NCI-H524 (cell line): ENCODE results near the gene LTA4H.
"Not testable (repeated sequence)": the region's sequence is repeated elsewhere in the genome, so short reads cannot be mapped to it uniquely, and the experiment has no call there.

Experiments used
- DNase-seq, 2 experiments: peaks; one replicate each; lab custom pipeline; 2025; lab: John Stamatoyannopoulos, UW

LTA4H gene

DNA sequence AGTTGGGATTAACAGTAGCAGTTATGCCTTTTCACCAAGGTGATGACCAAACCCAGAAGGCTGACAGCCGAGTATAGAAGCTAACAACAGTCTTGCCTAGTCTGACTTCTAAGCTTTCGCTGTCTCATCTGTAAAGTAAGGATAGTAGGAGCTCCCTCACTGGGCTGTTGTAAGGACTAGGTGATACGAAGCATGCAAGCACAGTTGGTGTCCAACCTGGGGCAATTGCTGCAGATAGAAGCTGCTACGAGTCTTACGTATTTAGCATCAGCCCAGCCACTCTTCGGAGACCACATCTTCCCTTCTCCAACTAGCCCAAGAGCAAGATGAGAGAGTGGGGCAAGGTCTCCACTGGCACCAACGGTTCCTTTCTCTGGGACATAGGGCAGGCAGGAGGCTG is 45.3 kb downstream of the LTA4H start:
- no peak for DNase-seq

DNA sequence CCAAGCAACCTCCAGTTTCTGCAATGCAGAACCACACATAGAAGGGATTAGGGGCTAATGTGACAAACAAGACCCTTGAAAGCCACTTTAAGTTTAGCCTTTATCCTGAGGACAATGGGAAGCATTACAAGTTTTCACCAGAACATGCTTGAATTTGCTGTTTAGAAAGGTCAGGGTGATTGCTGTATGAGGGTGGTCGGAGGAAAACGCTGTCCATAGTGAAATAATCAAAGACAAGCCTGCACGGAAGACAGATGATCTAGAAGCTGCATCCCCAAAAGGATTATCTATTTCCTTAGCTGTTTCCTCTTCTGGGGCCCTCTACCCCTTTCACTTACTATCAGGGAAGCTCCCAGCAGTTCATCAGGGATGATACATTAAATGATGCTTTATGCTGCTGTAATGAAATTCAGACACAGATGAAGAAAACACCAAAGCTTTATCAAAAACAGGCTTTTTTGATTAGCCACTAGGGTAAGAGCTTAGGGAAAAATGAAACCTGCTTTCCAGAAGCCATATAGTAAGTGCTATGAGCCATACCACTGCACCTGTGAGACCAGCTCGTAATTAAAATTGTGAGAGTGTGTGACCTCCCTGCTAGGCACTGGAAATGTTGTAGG is 45.8 kb downstream of the LTA4H start:
- DNase-seq = no peak

DNA sequence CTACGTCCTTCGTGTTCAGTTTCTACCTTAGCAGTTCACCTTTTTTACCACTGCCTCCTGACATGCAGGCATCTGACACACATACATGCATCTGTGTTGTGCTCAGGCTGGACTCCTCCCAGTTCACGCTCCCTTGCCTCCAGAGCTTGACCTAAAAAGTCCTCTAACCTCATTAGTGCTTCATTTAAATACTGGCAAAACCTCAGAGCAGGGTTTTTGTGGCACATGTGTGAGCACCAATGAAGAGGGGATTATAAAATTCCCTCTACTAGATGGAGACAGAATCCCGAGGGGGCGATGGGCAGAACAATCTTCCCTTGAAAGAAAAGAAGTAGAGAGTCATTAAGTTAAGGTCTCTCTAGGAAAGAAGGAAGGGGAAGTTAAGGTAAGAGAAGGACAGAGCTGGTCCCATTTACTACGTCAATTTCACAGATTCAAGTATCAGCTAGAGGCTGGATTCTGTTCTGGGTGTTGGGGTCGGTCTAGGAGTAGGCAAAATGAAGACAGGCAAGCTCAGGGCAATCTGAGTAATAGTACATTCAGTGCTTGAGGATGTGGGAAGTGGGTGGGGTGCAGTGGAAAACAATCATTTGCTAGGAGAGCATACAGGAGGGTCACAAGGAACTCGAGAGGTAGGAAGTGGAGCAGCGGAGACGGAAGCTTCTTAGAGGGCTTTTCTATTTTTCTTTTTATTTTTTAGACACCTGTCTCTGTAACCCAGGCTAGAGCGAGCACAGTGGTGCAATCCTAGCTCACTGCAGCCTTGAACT is 46.7 kb downstream of the LTA4H start:
- no peak for DNase-seq

DNA sequence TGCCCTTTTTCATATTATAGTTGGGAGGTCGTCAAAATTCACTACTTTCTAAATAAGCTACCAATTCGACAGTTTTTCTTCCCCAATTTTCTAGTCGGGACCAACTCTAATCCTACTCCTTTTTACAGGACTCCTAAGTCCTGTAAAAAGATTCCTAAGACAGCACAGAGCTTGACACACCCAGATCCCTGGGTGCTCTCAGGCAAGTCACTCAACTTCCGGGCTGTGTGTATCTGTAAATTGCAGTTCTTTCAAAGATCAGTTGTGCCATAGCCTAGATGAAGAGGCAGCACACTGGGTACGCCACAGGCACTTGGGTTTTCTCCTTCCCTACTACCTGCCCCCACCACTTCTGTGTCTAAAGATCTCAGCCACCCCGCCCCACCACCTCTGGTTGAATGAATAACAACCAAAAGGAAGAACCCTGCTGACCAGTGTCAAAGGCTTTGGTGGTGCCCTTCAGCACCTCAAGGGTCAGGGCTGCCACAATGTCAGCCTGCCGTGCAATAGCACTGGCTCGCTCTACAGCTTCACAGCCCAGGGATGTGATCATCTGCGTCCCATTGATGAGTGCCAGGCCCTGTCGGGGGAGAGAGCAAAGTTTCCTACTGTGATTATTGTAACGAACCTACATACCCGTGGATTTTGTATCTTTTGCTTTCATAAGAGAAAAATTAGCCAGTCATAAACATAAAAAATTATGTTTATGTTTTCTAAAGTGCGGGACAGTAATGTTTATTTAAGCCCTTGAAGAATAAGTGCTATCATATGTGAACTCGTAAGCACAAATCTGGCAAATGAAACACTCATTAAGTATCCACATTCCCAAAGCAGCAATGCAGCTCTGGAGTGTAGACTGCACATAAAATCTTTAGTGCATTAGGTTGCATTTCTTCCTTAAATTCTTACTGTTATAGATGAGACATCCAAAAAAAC is 48.5 kb downstream of the LTA4H start:
- DNase-seq = no peak

DNA sequence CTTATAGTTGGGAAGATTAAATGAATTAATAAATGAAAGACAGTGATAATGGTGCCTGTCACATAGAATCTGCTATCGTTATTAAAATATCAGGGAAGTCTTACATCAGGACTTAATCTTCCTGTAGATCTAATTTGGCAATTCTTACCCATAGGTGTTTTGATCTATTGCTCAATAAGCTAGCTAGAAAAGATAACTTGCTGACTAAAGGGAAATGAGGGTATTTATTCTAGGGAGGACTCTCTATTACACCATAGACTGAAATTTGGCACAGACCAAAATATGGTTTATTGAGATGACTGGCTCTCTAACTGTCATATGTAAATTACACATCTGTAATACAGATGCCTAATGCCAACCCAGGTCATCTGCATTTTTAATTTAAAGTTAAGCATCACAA is 50.7 kb downstream of the LTA4H start:
- DNase-seq = no peak

DNA sequence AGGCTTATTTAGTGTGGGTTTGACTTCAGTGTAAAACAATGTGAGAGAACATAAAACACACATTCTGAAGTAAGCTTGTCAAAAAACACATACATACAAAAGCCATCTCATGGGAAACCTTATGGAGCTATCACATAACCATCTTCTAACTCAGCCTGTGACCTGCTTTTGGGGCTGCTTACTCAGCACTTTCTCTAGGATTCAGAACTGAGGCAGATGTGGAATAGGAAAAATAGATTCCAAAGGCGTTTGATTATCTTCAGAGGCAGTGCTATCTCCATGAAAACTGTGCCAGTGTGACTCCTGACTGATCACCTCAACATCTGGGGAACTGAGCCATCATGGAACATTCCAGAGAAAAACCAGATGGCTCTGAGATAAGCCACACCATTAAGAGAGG is 52.8 kb downstream of the LTA4H start:
- DNase-seq = no peak

DNA sequence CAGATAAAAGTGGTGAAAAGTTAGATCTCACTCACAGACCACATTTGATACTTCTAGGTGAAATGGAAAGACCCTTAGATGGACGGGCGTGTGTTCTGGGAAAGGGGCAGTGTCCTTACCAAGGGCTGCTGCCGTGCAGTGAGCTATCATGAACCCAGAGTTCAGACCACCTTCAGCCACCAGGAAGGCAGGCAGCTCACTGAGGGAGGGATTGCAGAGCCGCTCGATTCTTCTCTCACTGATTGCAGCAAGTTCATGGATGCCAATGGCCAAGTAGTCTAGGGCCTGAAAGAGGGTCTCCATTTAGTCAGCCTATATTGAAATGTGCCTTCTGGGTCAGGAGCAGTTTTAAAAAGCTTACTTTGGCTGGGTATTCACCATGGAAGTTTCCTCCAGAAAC is 55.0 kb downstream of the LTA4H start:
- DNase-seq = no peak

DNA sequence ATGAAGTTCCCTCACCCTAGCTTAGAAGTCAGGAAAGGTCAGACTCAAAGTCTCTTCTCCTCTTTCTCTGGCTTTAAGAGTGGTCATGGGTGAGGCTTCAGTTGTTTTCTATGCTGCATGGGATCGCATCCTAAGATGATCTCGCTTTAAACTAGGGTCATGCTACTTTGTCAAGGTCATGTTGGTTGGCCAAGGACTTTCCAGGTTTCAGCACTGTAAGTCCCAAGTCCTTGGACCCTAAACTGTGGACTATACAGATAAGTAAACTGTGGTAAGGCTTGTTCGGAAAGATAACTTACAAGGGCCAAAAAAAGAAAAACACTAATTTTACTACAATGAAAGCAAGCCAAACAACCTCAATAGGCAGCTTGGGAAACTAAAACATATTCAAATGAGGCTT is 56.6 kb downstream of the LTA4H start:
- no peak for DNase-seq

DNA sequence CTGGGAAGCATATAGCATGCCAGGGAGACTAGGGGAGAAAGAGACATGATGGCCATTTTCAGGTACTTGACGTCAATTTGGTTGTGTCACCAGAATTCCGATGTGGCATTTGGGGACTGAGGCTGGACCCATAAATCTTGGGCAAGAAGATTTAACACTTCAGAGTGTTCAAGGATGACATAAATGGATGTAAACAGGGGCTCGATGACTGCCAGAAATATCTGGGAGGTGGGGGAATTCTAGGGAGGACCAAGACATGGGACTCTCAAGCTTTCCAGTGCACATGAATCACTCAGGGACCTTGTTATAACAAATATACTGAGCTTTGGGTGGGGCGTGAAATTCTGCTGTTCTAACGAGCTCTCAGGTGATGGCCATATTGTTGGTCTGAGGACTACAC is 57.0 kb downstream of the LTA4H start:
- no peak for DNase-seq

DNA sequence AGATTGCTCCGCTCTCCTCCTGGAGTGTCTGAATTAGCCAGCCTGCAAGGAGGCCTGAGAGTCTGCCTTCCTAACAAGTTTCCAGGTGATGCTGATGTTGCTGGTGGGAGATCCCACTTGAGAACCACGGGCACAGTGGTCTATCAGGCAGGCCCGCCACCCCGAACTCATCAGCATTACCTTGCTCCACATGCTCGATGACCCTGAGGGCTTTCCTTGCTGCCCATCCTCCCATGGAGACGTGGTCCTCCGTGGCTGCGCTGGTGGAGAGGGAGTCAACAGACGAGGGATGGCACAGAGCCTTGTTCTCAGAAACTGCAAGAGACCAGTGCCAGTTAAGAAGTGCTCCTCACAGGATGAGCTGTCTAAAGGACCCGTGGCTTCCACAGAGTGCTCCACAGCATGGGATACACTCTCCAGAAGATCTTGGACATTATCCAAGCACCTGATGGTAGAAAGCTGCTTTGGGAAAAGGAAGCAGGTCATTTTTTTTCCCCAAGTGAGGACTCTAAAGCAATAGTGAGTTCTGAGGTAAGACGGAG is 57.6 kb downstream of the LTA4H start:
- no peak for DNase-seq

DNA sequence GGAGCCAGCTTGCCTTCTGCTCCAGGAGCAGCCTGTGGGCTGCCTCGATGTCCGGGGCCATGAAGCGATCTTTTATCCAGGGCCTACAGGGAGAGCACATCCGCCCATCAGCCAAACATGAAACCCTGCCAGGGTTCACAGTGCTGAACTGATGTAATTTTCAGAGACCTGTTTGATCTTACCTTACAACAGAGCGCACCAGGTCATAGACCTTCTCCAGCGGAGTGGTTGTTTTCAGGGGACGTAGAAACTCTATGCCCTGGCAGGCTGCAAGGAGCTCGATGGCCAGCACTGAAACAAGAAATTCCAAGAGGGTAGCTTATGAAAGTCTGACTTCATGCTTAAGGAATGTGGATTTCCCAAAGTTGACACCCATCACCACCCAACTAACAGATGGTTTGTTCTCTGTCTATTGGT is 59.0 kb downstream of the LTA4H start:
- DNase-seq = no peak

DNA sequence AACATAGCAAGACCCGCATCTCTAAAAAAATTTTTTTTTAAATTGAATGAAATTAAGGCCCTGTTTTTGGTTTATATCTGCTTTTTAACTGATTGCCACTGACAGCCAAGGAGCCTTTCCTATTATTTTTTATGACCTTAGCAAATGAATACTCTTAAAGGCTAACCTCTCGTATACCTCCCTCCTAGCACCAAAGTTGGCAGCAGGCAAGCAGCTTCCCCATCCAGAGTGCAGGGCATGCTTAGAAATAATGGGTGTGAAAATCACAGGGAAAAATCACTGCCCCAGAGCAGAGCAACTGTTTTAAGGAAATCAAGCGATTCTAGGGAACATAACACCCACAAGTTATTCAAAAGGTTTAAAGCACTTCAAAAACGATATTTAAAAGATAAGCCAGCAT is 59.9 kb downstream of the LTA4H start:
- DNase-seq = no peak

DNA sequence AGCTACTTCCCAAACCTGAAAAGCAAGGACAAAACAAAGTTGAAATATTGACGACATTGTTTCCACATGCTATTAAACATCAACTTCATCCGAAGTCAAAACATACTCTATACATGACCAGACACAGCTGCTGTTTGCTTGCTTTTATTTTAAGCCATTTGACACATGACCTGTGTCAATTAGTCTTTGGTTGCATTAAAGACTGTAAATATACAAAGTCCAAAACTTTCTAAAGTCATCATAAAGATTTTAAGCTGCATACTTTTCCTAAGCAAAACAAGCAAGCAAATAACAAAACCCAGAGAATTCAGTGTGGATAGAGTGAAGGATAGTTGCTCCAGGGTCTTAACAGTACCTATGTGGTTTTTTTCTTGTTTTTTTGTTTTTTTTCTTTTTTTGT is 61.0 kb downstream of the LTA4H start:
- DNase-seq = no peak

DNA sequence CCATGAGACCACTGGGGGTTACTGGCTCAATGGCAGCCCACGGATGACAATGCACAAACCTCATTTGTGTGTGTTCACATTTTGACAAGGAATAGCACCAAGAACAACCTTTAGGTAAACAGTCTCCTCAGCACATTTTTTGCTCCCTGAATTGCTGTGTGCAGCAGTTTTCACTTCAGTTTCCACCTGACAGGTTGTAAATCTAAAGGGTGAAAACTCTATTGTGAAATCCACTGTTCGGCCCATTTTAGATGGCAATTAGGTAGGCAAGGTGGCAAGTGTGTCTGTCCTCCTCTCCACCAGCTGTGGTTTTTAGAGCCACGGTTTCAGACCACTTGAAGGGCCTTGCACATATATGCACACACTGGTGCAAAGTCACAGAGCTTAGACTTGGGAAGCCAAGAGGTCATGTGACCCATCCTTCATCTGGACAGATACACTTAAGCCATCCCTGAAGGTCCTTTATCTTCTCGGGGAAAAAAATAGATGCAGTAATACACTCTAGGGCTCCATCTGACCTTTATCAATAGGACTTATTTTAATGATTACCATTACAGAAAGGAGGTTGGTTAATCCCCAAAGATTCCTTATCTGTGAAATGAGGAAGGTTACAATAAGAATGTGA is 62.4 kb downstream of the LTA4H start:
- peak in 1 of 2 experiments; percentile 58 for DNase-seq

DNA sequence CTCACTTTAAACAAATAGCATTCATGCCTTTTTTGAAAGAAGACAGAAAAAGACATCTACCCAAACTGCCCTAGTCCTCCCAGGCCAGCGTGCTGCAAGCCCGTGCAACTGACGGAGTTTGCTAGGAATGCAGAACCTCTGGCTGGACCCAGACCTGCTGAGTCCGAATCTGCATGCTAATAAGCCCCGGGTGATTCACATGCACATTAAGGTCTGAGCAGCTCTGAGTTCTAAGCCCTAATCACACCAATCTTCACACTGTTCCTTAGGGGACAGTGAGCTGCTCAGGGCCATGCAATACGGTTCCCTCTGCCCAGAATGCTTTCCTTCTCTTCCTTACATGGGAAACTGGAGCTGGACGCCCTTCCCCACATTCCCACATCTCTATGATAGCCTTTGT is 64.5 kb downstream of the LTA4H start:
- DNase-seq = no peak

DNA sequence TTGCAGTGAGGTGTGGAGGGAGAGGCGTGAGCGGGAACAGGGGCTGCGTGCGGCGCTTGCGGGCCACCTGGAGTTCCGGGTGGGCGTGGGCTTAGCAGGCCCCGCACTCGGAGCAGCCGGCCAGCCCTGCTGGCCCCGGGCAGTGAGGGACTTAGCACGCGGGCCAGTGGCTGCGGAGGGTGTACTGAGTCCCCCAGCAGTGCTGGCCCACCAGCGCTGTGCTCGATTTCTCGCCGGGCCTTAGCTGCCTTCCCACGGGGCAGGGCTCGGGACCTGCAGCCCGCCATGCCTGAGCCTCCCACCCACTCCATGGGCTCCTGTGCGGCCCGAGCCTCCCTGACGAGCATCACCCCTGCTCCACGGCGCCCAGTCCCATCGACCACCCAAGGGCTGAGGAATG is 66.3 kb downstream of the LTA4H start:
- not testable (repeated sequence) for DNase-seq

DNA sequence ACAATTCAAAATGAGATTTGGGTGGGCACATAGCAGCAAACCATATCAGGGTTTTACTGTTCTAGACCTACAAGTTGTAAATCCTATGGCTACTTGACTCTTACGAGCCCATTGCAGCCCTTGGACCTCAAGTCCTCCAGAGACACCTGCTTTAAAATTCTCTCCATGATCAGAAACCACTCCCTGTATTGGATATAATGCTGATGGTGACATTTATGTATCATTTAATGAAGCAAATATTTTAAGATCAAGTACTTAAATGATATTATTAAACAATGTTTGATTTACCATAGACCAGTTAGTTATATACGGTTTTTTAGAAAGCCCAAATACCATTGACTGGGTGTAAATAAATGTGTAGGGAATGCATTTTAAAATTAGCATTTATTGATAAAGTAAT is 68.1 kb downstream of the LTA4H start:
- no peak for DNase-seq

DNA sequence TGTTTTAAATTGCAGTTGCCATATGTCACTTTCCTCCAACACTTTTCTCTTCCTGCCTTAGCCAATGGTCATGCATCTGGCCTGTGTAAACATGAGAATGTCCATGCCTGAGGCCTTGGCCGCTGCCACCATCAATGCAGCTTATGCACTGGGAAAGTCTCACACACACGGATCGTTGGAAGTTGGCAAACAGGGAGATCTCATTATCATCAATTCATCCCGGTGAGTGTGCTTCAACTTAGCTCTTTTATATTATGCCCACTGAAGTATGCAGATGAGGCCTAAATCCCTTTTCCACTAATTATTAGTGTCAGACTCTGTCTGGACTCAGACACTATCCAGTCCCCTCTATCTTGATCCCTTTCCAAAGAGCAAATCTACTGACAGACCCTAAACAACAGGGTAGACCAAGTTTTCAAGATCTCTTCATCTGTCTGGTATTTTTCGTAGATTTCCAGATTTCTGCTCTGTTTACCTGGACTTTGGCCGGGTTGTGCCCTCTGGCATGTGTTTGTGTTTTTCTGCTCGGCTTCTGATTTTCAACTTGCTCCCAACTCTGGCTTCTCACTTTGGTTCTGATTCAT is 69.0 kb downstream of the LTA4H start:
- peak in 1 of 2 experiments; percentile 27 for DNase-seq

DNA sequence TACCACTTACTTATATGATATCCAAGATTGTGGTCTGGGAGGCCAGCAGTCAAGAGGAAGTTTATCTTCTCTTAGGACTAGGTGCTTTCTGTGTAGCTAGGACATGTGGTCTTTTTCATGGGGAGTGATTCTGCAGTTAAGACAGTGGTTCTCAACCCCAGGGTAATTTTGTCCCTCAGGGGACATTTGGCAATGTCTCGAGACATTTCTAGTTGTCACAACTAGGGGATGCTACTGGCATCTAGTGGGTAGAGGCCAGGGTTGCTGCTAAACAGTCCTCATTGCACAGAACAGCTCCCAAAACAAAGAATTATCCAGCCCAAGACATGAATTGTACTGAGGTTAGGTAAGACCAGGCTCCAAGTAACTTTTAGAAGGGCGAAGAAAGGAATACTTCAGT is 72.3 kb downstream of the LTA4H start:
- peak; percentile 3 to 34 for DNase-seq

DNA sequence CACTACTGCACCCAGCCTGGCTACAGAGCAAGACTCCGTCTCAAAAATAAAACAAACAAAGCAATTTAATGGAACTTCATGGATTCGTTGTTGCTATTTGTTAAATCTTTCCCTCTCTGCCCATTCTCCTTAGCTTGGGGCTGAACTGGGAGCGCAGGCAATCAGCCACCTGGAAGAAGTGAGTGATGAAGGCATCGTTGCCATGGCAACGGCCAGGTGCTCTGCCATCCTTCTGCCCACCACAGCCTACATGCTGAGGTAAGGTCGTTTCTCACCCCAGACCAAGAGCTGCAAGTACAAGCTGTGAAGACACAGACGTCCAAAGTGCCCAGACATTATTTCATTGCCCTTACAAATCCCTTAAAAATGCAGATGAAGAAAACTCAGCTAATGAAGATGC is 73.2 kb downstream of the LTA4H start:
- DNase-seq = peak in 1 of 2 experiments; percentile 5

DNA sequence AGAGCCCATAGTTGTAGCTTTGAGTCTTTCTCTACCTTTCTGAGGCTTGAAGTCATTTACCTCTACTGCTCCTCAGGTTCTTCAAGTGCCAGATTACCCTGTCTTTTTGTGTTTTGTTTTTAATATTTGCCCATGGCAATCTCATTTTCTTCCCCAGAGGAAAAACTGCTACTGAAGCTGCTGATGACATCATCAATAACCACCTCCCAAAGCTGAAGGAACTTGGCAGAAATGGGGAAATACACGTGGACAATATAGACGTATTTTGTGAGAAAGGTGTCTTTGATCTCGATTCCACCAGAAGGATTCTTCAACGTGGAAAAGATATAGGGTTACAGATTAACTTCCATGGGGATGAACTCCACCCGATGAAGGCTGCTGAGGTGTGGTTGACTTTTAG is 75.1 kb downstream of the LTA4H start:
- DNase-seq = no peak

DNA sequence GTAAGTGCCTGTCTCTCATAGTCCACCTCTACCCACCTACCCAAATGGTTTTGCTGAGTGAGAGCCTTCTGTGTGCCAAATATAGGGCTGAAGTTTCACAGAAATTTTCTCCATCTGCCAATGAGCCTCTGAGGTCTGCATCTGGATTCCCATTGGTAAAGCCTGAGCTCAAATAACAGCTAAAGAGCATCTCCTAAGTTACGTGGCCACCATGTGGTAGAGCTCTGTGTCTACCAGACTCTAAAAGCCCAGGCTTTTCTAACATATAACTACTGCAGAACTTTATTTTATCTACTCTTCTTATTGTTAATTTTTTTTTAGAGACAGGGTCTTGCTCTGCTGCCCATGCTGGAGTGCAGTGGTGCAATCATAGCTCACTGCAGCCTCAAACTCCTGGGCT is 76.3 kb downstream of the LTA4H start:
- DNase-seq = peak; percentile 4 to 46
